ENCODE measurements around the gene MREG. TPM values are rescaled to one million over a fixed set of nuclear protein-coding genes. Genes with fewer than 3 reads are reported as not detected.
"Not testable (repeated sequence)": the region's sequence is repeated elsewhere in the genome, so short reads cannot be mapped to it uniquely, and the experiment has no call there.

MREG gene
- total RNA-seq, 1 donor from 2014 or later, result 10.6 TPM

GRCh38 chr2:215970894-215971293 lies 42.5 kb downstream of the MREG start:
- H3K4me1 Mint-ChIP-seq, result peaks cover 34% of the 10 kb centered on the region
- peak overlapping the region; percentile 68 for H3K27ac Mint-ChIP-seq
- not testable (repeated sequence) for H3K27me3 Mint-ChIP-seq, DNase-seq, H3K4me3 Mint-ChIP-seq
- peaks cover 26% of the 10 kb centered on the region for H3K36me3 Mint-ChIP-seq (ENCODE audit: low read depth)
- peaks cover 14% of the 10 kb centered on the region for H3K9me3 Mint-ChIP-seq
- intact Hi-C loops (cut with micrococcal nuclease), result loop anchor here (1.0 to 2.0 kb wide), 2 partner anchors 8 to 36 kb away; no protein-coding TSS in a partner anchor

- intact Hi-C loops (cut with micrococcal nuclease), result loop anchor here (1.0 to 2.0 kb wide), 2 partner anchors 9 to 36 kb away; no protein-coding TSS in a partner anchor
- Mint-ChIP-seq H3K9me3 (peaks cover 14% of the 10 kb centered on the region), H3K4me1 (peaks cover 39% of the 10 kb centered on the region), H3K27ac (peak overlapping the region; percentile 68), H3K27me3 (no peaks in the 10 kb centered on the region), H3K36me3 (ENCODE audit: low read depth) (peaks cover 26% of the 10 kb centered on the region), H3K4me3 (no peak overlapping the region)
- DNase-seq, result no peak
These were observed 42.9 kb downstream of the MREG start for GRCh38 chr2:215970425-215970824.

GRCh38 chr2:215969131-215969841 lies 44.1 kb downstream of the MREG start:
- no peaks in the 10 kb centered on the region for H3K27me3 Mint-ChIP-seq
- intact Hi-C loops (cut with micrococcal nuclease), result no loop called here
- H3K27ac Mint-ChIP-seq, result no peak overlapping the region
- H3K4me1 Mint-ChIP-seq, result peaks cover 44% of the 10 kb centered on the region
- H3K9me3 Mint-ChIP-seq, result peaks cover 14% of the 10 kb centered on the region
- no peak overlapping the region for H3K4me3 Mint-ChIP-seq
- H3K36me3 Mint-ChIP-seq (ENCODE audit: low read depth), result peaks cover 26% of the 10 kb centered on the region
- no peak for DNase-seq

GRCh38 chr2:215968499-215968898 lies 44.9 kb downstream of the MREG start:
- peaks cover 26% of the 10 kb centered on the region for H3K36me3 Mint-ChIP-seq (ENCODE audit: low read depth)
- peaks cover 45% of the 10 kb centered on the region for H3K4me1 Mint-ChIP-seq
- intact Hi-C loops (cut with micrococcal nuclease), result no loop called here
- H3K27me3 Mint-ChIP-seq, result no peaks in the 10 kb centered on the region
- H3K4me3 Mint-ChIP-seq, result no peak overlapping the region
- peak overlapping the region; percentile 80 for H3K27ac Mint-ChIP-seq
- peaks cover 14% of the 10 kb centered on the region for H3K9me3 Mint-ChIP-seq
- no peak for DNase-seq

GRCh38 chr2:215967590-215968378 lies 45.6 kb downstream of the MREG start:
- Mint-ChIP-seq H3K4me3 (no peak overlapping the region), H3K27ac (peak overlapping the region; percentile 80), H3K36me3 (ENCODE audit: low read depth) (peaks cover 22% of the 10 kb centered on the region), H3K4me1 (peaks cover 45% of the 10 kb centered on the region), H3K9me3 (peaks cover 14% of the 10 kb centered on the region), H3K27me3 (no peaks in the 10 kb centered on the region)
- no peak for DNase-seq
- intact Hi-C loops (cut with micrococcal nuclease), result no loop called here

GRCh38 chr2:215966951-215967350 lies 46.4 kb downstream of the MREG start:
- Mint-ChIP-seq H3K27me3 (no peaks in the 10 kb centered on the region), H3K9me3 (peaks cover 14% of the 10 kb centered on the region), H3K36me3 (ENCODE audit: low read depth) (peaks cover 22% of the 10 kb centered on the region), H3K4me1 (peaks cover 45% of the 10 kb centered on the region), H3K4me3 (no peak overlapping the region), H3K27ac (no peak overlapping the region)
- intact Hi-C loops (cut with micrococcal nuclease), result no loop called here
- no peak for DNase-seq

- Mint-ChIP-seq H3K4me3 (no peak overlapping the region), H3K36me3 (ENCODE audit: low read depth) (peaks cover 16% of the 10 kb centered on the region), H3K27me3 (no peaks in the 10 kb centered on the region), H3K27ac (peak overlapping the region; percentile 0), H3K9me3 (peaks cover 13% of the 10 kb centered on the region), H3K4me1 (peaks cover 42% of the 10 kb centered on the region)
- intact Hi-C loops (cut with micrococcal nuclease), result no loop called here
- no peak for DNase-seq
These were observed 47.1 kb downstream of the MREG start for GRCh38 chr2:215966274-215966673.

- DNase-seq, result no peak
- Mint-ChIP-seq H3K4me3 (peak overlapping the region; percentile 37), H3K27me3 (no peaks in the 10 kb centered on the region), H3K27ac (peak overlapping the region; percentile 0), H3K4me1 (peaks cover 36% of the 10 kb centered on the region), H3K36me3 (ENCODE audit: low read depth) (peaks cover 13% of the 10 kb centered on the region), H3K9me3 (peaks cover 7% of the 10 kb centered on the region)
- intact Hi-C loops (cut with micrococcal nuclease), result no loop called here
These were observed 47.7 kb downstream of the MREG start for GRCh38 chr2:215965532-215966165.

GRCh38 chr2:215961981-215962380 lies 51.4 kb downstream of the MREG start:
- peaks cover 19% of the 10 kb centered on the region for H3K4me1 Mint-ChIP-seq
- intact Hi-C loops (cut with micrococcal nuclease), result no loop called here
- H3K27me3 Mint-ChIP-seq, result no peaks in the 10 kb centered on the region
- no peak for DNase-seq
- H3K9me3 Mint-ChIP-seq, result no peaks in the 10 kb centered on the region
- H3K27ac Mint-ChIP-seq, result no peak overlapping the region
- H3K36me3 Mint-ChIP-seq (ENCODE audit: low read depth), result peaks cover 3% of the 10 kb centered on the region
- H3K4me3 Mint-ChIP-seq, result no peak overlapping the region

GRCh38 chr2:215958257-215958656 lies 55.1 kb downstream of the MREG start:
- Mint-ChIP-seq H3K4me3 (no peak overlapping the region), H3K4me1 (no peaks in the 10 kb centered on the region), H3K27ac (no peak overlapping the region), H3K9me3 (no peaks in the 10 kb centered on the region), H3K36me3 (ENCODE audit: low read depth) (peaks cover 5% of the 10 kb centered on the region), H3K27me3 (no peaks in the 10 kb centered on the region)
- no peak for DNase-seq
- intact Hi-C loops (cut with micrococcal nuclease), result no loop called here

- DNase-seq; H3K4me3 Mint-ChIP-seq; H3K36me3 Mint-ChIP-seq (ENCODE audit: low read depth); H3K27ac Mint-ChIP-seq; intact Hi-C loops (cut with micrococcal nuclease); H3K27me3 Mint-ChIP-seq; H3K4me1 Mint-ChIP-seq; H3K9me3 Mint-ChIP-seq: not testable (repeated sequence)
These were observed 55.8 kb downstream of the MREG start for GRCh38 chr2:215957354-215958122.

- intact Hi-C loops (cut with micrococcal nuclease), result no loop called here
- no peak for DNase-seq
- H3K4me3 Mint-ChIP-seq, result no peak overlapping the region
- no peak overlapping the region for H3K27ac Mint-ChIP-seq
- no peaks in the 10 kb centered on the region for H3K27me3 Mint-ChIP-seq
- peaks cover 1% of the 10 kb centered on the region for H3K36me3 Mint-ChIP-seq (ENCODE audit: low read depth)
- no peaks in the 10 kb centered on the region for H3K9me3 Mint-ChIP-seq
- H3K4me1 Mint-ChIP-seq, result peaks cover 4% of the 10 kb centered on the region
These were observed 60.3 kb downstream of the MREG start for GRCh38 chr2:215952860-215953637.

- no peaks in the 10 kb centered on the region for H3K27me3 Mint-ChIP-seq
- intact Hi-C loops (cut with micrococcal nuclease), result loop anchor here (2.0 kb wide), 1 partner anchor 61 kb away; the partner anchor contains the start of gene MREG
- H3K36me3 Mint-ChIP-seq (ENCODE audit: low read depth), result peaks cover 1% of the 10 kb centered on the region
- H3K4me1 Mint-ChIP-seq, result peaks cover 4% of the 10 kb centered on the region
- DNase-seq, result no peak
- H3K27ac Mint-ChIP-seq, result no peak overlapping the region
- H3K4me3 Mint-ChIP-seq, result no peak overlapping the region
- no peaks in the 10 kb centered on the region for H3K9me3 Mint-ChIP-seq
These were observed 61.8 kb downstream of the MREG start for GRCh38 chr2:215951558-215951957.

Measured in activated CD4-positive, alpha-beta T cell treated with anti-CD3 and anti-CD28 coated beads, Interleukin-2, amount 10 ng/mL, durations not matched to agents 24 days and 14 days (primary cell).